Osteoblast (primary cell): ENCODE data around the gene ZFR2. TPM values are rescaled to one million over a fixed set of nuclear protein-coding genes. Genes with fewer than 3 reads are reported as not detected.
"Not testable (repeated sequence)": the region's sequence is repeated elsewhere in the genome, so short reads cannot be mapped to it uniquely, and the experiment has no call there.

Experiments
- DNase-seq: peaks from one replicate; pipeline ENCODE4 v3.0.0; 2011; ENCODE audit warnings: low spot score, mixed read lengths; ENCODE audit not compliant: insufficient read length; ENCODE audit errors: missing footprints
- H2AFZ ChIP-seq: 2 replicates; pipeline ENCODE4 v1.6.0; 2011; ENCODE audit warnings: mild to moderate bottlenecking, low read length
- H3K27ac ChIP-seq: 2 replicates; pipeline ENCODE4 v1.5.1; 2011; ENCODE audit warnings: mild to moderate bottlenecking, low read depth, low read length, moderate library complexity
- H3K27me3 ChIP-seq: 2 replicates; pipeline ENCODE4 v1.6.0; 2012; ENCODE audit warnings: mild to moderate bottlenecking, control low read depth, inconsistent platforms, low read length, moderate library complexity; ENCODE audit not compliant: insufficient read depth
- H3K36me3 ChIP-seq: 2 replicates; pipeline ENCODE4 v1.5.1; 2011; ENCODE audit warnings: mild to moderate bottlenecking, low read length, control low read depth, moderate library complexity; ENCODE audit not compliant: insufficient read depth
- H3K4me1 ChIP-seq: 2 replicates; pipeline ENCODE4 v1.5.1; 2011; ENCODE audit warnings: mild to moderate bottlenecking, low read length, control low read depth, moderate library complexity; ENCODE audit not compliant: insufficient read depth
- H3K4me2 ChIP-seq: 2 replicates; pipeline ENCODE4 v1.6.0; 2011; ENCODE audit warnings: mild to moderate bottlenecking, low read length; ENCODE audit not compliant: insufficient read depth
- H3K4me3 ChIP-seq: fragments of 200-600 bp; sonication (generic); 3 replicates; pipeline ENCODE4 v1.5.1; 2012; ENCODE audit warnings: mild to moderate bottlenecking, low read length, inconsistent platforms; ENCODE audit not compliant: insufficient read depth
- H3K79me2 ChIP-seq: 2 replicates; pipeline ENCODE4 v1.6.0; 2012; ENCODE audit warnings: mild to moderate bottlenecking, low read length, control low read depth, inconsistent platforms; ENCODE audit not compliant: insufficient read depth
- H3K9me3 ChIP-seq: 2 replicates; pipeline ENCODE4 v1.5.1; 2011; ENCODE audit warnings: low read depth, low read length, control low read depth
- H4K20me1 ChIP-seq: 2 replicates; pipeline ENCODE4 v1.6.0; 2012; ENCODE audit warnings: mild to moderate bottlenecking, low read length, control low read depth; ENCODE audit not compliant: insufficient read depth
- CTCF ChIP-seq: IDR thresholded peaks from 2 replicates; pipeline ENCODE4 v1.5.1; 2011; ENCODE audit warnings: mild to moderate bottlenecking, low read depth, low read length, moderate library complexity; ENCODE audit errors: extremely low read depth
- total RNA-seq: library from RNA; depleted of rRNA; stranded (reverse); fragments of >200 nt; gene quantifications from 2 replicates; pipeline ENCODE4 v1.2.3, GENCODE V29; 2012

Gene ZFR2
- total RNA-seq, 1 donor, result not detected

GRCh38 chr19:3895788-3896187 lies 26.9 kb upstream of the ZFR2 start:
- no peak for TF ChIP-seq CTCF
- DNase-seq, result no peak
- no peaks in the 10 kb centered on the region for H3K27me3 ChIP-seq
- no peaks in the 10 kb centered on the region for H3K79me2 ChIP-seq
- no peaks in the 10 kb centered on the region for H3K36me3 ChIP-seq
- H3K4me1 ChIP-seq, result no peaks in the 10 kb centered on the region
- no peak overlapping the region for H3K4me2 ChIP-seq
- no peaks in the 10 kb centered on the region for H3K9me3 ChIP-seq
- H4K20me1 ChIP-seq, result no peaks in the 10 kb centered on the region
- no peak overlapping the region for H3K27ac ChIP-seq
- H2AFZ ChIP-seq, result no peak overlapping the region
- no peak overlapping the region for H3K4me3 ChIP-seq

GRCh38 chr19:3894959-3895358 lies 26.1 kb upstream of the ZFR2 start:
- DNase-seq, result not testable (repeated sequence)

GRCh38 chr19:3893509-3894179 lies 24.8 kb upstream of the ZFR2 start:
- H3K79me2 ChIP-seq, result no peaks in the 10 kb centered on the region
- H3K27ac ChIP-seq, result no peak overlapping the region
- H3K4me1 ChIP-seq, result no peaks in the 10 kb centered on the region
- DNase-seq, result peak; percentile 29
- H4K20me1 ChIP-seq, result no peaks in the 10 kb centered on the region
- no peak overlapping the region for H2AFZ ChIP-seq
- no peaks in the 10 kb centered on the region for H3K9me3 ChIP-seq
- no peak for TF ChIP-seq CTCF
- H3K36me3 ChIP-seq, result no peaks in the 10 kb centered on the region
- H3K27me3 ChIP-seq, result no peaks in the 10 kb centered on the region
- H3K4me3 ChIP-seq, result no peak overlapping the region
- no peak overlapping the region for H3K4me2 ChIP-seq

More at GRCh38 chr19:3894959-3895358, 26.1 kb upstream of the ZFR2 start:
- H3K4me1 ChIP-seq, H3K27me3 ChIP-seq, H3K27ac ChIP-seq, H4K20me1 ChIP-seq, H3K36me3 ChIP-seq, H2AFZ ChIP-seq, H3K4me3 ChIP-seq, H3K9me3 ChIP-seq, H3K4me2 ChIP-seq, H3K79me2 ChIP-seq: not testable (repeated sequence)

- Histone ChIP-seq H4K20me1 (no peaks in the 10 kb centered on the region), H3K4me2 (no peak overlapping the region), H3K4me1 (no peaks in the 10 kb centered on the region), H3K36me3 (no peaks in the 10 kb centered on the region), H3K79me2 (no peaks in the 10 kb centered on the region), H3K4me3 (no peak overlapping the region), H3K9me3 (no peaks in the 10 kb centered on the region), H3K27ac (no peak overlapping the region), H3K27me3 (no peaks in the 10 kb centered on the region), H2AFZ (no peak overlapping the region)
- TF ChIP-seq CTCF, result no peak
- peak; percentile 13 for DNase-seq
Observed at GRCh38 chr19:3890591-3890990, 21.8 kb upstream of the ZFR2 start.
